Tibial nerve (tissue), 4 donors: ENCODE data around the gene WAS.

Experiments
- CTCF ChIP-seq, 5 experiments: fragments of 200-600 bp in 3 of 5; fragments of 450-650 bp in 2 of 5; sonication (generic) in 3 of 5; IDR thresholded peaks; one replicate each; pipeline ENCODE4 v1.5.1; 2016 to 2019; ENCODE audit warnings: antibody characterized with exemption in 5 of 5, mild to moderate bottlenecking in 3 of 5, moderate library complexity in 2 of 5
- EP300 ChIP-seq, 2 donors: sonication (generic); formaldehyde crosslinking; IDR thresholded peaks; one replicate each; pipeline ENCODE4 v1.6.1; 2017; ENCODE audit warnings: antibody characterized with exemption in 2 of 2, mild to moderate bottlenecking in 1 of 2
- POLR2A ChIP-seq, 2 donors: fragments of 450-650 bp; IDR thresholded peaks; one replicate each; pipeline ENCODE4 v1.6.1; 2017; ENCODE audit warnings: antibody characterized with exemption in 2 of 2, mild to moderate bottlenecking in 2 of 2, moderate library complexity in 2 of 2

GRCh38 chrX:48703228-48703627 is 19.6 kb downstream of the WAS start:
- TF ChIP-seq CTCF (IDR thresholded peaks at IDR 0.05) (no peak), EP300 (IDR thresholded peaks at IDR 0.05) (no peak), POLR2A (IDR thresholded peaks at IDR 0.05) (no peak)
